GM13977 (cell line): ENCODE data around the gene GAL3ST1.

Experiments used
- DNase-seq: peaks from one replicate; pipeline ENCODE4 v3.0.0; 2012; ENCODE audit warnings: low spot score
- CTCF ChIP-seq: IDR thresholded peaks from 2 replicates; pipeline ENCODE4 v1.5.1; 2012; ENCODE audit warnings: mild to moderate bottlenecking, control low read depth; ENCODE audit not compliant: insufficient read depth; ENCODE audit errors: extremely low read depth, missing control alignments
- in situ Hi-C: fragments of 300-500 bp; cut with MboI; formaldehyde crosslinking; loops from one replicate; pipeline ENCODE4 v1.12.0; 2022; ENCODE audit warnings: low sequenced_read_pairs, low pct_unique_long_range_greater_than_20kb, mixed read lengths, inconsistent platforms; ENCODE audit not compliant: unreplicated experiment

GAL3ST1 gene

GRCh38 chr22:30513462-30513861, 61.0 kb downstream of the GAL3ST1 start:
- no peak for TF ChIP-seq CTCF
- in situ Hi-C loops, result no loop called here
- DNase-seq, result no peak

- in situ Hi-C loops, result no loop called here
- DNase-seq, result no peak
- TF ChIP-seq CTCF, result no peak
Measured at GRCh38 chr22:30511911-30512310, 62.6 kb downstream of the GAL3ST1 start.

GRCh38 chr22:30511109-30511508, 63.4 kb downstream of the GAL3ST1 start:
- TF ChIP-seq CTCF, result no peak
- in situ Hi-C loops, result no loop called here
- no peak for DNase-seq

GRCh38 chr22:30508216-30508615, 66.2 kb downstream of the GAL3ST1 start:
- in situ Hi-C loops, result no loop called here
- DNase-seq, result no peak
- TF ChIP-seq CTCF, result no peak

GRCh38 chr22:30507670-30508069, 66.8 kb downstream of the GAL3ST1 start:
- no peak for DNase-seq
- no peak for TF ChIP-seq CTCF
- in situ Hi-C loops, result no loop called here

- in situ Hi-C loops, result no loop called here
- TF ChIP-seq CTCF, result no peak
- no peak for DNase-seq
Measured at GRCh38 chr22:30506507-30506968, 67.9 kb downstream of the GAL3ST1 start.
